ACHN (cell line): ENCODE results near the gene PPM1A.

ENCODE experiments used
- DNase-seq: peaks from one replicate; pipeline ENCODE4 v3.0.0-alpha.2; 2015
- in situ Hi-C: cut with HindIII; loops from 2 replicates; pipeline ENCODE4 v1.10.0; 2017; ENCODE audit warnings: low sequenced_read_pairs, low pct_ligation_motif_present, low pct_unique_long_range_greater_than_20kb

The PPM1A gene

DNA sequence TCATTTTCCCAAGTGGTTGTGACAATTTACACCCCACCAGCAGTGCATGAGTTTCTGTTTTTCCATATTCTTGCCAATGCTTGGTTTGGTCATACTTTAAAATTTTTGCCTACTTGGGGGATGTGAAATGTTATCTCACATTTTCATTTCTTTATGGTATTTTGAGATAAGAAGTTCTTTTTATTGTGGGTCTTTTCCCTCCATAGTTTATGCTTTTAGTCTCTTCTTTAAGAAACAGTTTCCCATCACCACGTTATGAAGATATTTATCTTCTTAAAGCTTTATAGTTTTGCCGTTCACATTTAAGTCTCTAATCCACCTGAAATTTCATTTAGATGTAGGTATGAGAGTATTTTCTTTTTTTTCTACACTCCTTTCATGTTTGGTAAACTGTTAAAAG, 95.7 kb downstream of the PPM1A start:
- DNase-seq, result no peak
- in situ Hi-C loops, result no loop called here

DNA sequence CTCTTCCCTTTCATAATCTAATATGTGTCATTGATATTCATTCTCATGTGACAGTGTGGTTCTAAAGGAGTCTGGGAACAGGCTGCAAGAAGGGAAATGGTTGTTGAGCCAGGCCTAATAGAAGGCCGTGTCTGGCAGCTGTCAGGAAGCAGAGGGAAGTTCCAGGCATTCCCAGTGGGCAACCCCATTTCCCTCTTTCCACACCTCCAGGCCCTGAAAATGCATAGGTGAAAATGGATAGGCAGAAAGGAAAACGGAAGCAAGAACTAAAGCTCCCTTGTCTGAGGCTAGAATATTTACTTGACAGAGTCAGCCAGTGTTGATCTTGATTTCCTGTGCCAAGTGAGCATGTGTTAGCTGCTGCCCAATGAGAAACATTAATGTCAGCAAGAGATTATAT, 97.7 kb downstream of the PPM1A start:
- in situ Hi-C loops, result no loop called here
- no peak for DNase-seq

DNA sequence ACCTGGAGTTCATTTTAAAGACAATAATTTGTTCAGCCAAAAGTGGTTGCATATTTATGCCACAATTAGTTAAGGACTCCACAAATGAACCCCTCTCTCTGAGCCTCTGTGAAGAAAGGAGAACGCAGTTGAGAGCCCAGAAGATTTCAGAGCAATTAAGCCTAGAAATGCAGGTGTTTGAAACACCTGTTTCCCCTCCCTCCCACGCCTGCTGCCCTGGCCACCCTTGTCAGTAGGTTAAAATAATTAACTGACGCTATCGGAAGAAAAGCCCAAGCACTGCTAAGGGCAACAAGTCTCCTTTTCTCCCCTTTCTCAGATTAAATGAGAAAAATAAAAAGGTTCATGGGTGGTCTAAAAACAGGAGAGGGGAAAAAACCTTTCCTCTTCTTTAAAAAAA, 99.2 kb downstream of the PPM1A start:
- no peak for DNase-seq
- in situ Hi-C loops, result no loop called here
